ENCODE measurements around the gene PRR18.
A peak's percentile ranks its signal among the peaks of the same experiment; 100 is the strongest.

The PRR18 gene

GRCh38 chr6:166266336-166266735 is 41.9 kb downstream of the PRR18 start:
- no peak overlapping the region for H3K4me3 ChIP-seq (ENCODE audit: low read length)
- peak; percentile 35 for DNase-seq (ENCODE audit: low read depth)
- no peak for TF ChIP-seq CTCF (IDR thresholded peaks at IDR 0.05; ENCODE audit: insufficient read depth, low read depth, low read length, missing control alignments)

DNA sequence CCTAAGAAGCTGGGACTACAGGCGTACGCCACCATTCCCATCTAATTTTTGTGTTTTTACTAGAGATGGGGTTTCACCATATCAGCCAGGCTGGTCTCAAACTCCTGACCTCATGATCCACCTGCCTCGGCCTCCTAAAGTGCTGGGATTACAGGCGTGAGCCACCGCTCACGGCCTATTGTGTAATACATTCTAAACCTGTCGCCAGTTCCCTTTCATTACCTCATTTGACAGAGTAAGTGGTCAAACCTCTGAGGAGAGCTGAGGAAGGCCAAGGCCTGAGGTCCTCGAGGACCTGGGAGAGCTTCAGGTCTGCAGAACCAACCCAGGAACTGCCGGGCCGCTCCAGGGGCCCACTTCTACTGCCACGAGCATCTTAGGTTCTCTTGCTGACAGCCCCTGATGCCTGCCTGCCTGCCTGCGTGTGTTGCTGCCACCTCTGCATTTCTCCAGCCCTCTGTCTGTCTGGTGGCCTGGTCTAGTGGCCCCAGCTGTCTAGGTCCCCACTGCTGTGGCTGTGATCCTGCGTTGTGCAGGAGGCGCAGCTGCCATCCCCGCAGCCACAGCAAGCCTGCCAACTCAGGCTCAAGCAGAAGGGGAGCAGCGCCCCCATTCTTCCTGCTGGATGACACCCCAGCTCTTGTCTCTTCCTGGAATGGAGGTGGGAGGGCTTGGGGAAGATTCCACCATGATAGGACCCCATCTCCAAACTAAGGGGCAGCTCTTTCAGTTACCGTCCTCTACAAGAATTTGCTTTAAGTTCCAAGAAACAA is 45.3 kb downstream of the PRR18 start:
- no peak for TF ChIP-seq CTCF (IDR thresholded peaks at IDR 0.05; ENCODE audit: insufficient read depth, low read depth, low read length, missing control alignments)
- DNase-seq (ENCODE audit: low read depth): no peak
- H3K4me3 ChIP-seq (ENCODE audit: low read length): no peak overlapping the region

DNA sequence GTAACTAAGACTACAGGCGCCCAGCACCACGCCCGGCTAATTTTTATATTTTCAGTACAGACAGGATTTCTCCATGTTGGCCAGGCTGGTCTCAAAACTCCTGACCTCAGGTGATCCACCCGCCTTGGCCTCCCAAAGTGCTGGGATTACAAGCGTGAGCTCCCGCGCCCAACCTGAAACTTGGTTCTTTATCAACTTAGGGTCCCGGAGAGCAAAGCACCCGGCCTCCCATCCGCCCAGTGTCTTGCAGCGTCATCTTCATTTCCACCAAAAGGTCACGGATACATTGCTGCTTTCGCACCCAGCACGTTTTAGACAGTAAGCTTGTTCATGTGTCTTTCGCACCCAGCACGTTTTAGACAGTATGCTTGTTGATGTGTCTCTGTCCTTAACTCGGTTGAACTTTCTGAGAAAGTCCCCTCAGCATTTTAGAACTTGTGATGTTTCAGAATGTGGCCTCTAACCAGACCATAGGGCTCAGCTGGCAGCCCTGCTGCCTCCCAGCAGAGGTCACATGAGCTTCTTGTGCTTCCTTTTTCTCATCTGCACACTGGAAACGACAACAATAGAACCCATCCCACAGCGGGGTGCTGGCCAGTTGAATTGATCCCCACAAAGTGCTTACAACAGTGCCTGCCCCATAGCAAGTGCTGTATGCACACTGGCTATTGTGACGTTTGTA is 48.8 kb downstream of the PRR18 start:
- no peak overlapping the region for H3K4me3 ChIP-seq (ENCODE audit: low read length)
- TF ChIP-seq CTCF (IDR thresholded peaks at IDR 0.05; ENCODE audit: insufficient read depth, low read depth, low read length, missing control alignments): no peak
- no peak for DNase-seq (ENCODE audit: low read depth)

DNA sequence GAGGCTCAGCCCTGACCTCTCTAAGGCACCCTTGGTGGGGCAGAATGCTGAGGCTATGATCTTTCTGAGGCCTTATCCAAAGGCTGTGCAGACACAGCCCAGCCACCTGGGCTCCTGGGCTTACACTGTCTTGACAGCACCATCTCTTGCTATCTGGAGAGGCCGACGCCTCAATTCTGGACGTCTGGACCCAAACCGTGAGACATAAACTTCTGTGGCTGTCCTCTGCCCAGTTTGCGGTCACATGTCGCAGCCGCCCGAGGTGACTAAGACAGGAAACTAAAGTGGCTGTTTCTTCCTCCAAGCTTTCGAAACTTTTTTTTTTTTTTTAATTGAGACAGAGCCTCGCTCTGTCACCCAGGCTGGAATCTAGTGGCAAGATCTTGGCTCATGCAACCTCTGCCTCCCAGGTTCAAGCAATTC is 49.3 kb downstream of the PRR18 start:
- no peak overlapping the region for H3K4me3 ChIP-seq (ENCODE audit: low read length)
- TF ChIP-seq CTCF (IDR thresholded peaks at IDR 0.05; ENCODE audit: insufficient read depth, low read depth, low read length, missing control alignments): no peak
- no peak for DNase-seq (ENCODE audit: low read depth)

GRCh38 chr6:166257911-166258318 is 50.3 kb downstream of the PRR18 start:
- peak; percentile 39 for DNase-seq (ENCODE audit: low read depth)
- no peak overlapping the region for H3K4me3 ChIP-seq (ENCODE audit: low read length)
- TF ChIP-seq CTCF (IDR thresholded peaks at IDR 0.05; ENCODE audit: insufficient read depth, low read depth, low read length, missing control alignments): no peak
